Activated T-cell treated with anti-CD3 and anti-CD28 coated beads, Interleukin-2, amount 50 U/mL, for 4 hours (primary cell): ENCODE data around the gene PRKAG3. TPM values are rescaled to one million over a fixed set of nuclear protein-coding genes. Genes with fewer than 3 reads are reported as not detected.

ENCODE experiments used
- ATAC-seq, 2 donors: fragments of 200-7000 bp; cut with Tn5 transposase; one replicate each; pipeline ENCODE4 v1.10.0; 2021
- DNase-seq: peaks from one replicate; pipeline ENCODE4 v3.0.0-alpha.2; 2020
- H3K27me3 Mint-ChIP-seq: one replicate; pipeline ENCODE4 v1.8.0; 2021; ENCODE audit warnings: low read depth, mixed read lengths
- H3K36me3 Mint-ChIP-seq: one replicate; pipeline ENCODE4 v1.8.0; 2022; ENCODE audit warnings: mixed read lengths; ENCODE audit not compliant: insufficient read depth
- H3K4me1 Mint-ChIP-seq: one replicate; pipeline ENCODE4 v1.8.0; 2021; ENCODE audit warnings: low read depth, mixed read lengths
- H3K4me3 Mint-ChIP-seq: one replicate; pipeline ENCODE4 v1.8.0; 2021; ENCODE audit warnings: mild to moderate bottlenecking, moderate library complexity, mixed read lengths
- H3K9me3 Mint-ChIP-seq: one replicate; pipeline ENCODE4 v1.8.0; 2021; ENCODE audit warnings: mixed read lengths
- total RNA-seq, 3 donors: library from RNA; stranded (reverse); gene quantifications; one replicate each; pipeline ENCODE4 v1.2.1, GENCODE V29; 2021

The PRKAG3 gene
- total RNA-seq, 3 donors from 2014 or later, result not detected

DNA sequence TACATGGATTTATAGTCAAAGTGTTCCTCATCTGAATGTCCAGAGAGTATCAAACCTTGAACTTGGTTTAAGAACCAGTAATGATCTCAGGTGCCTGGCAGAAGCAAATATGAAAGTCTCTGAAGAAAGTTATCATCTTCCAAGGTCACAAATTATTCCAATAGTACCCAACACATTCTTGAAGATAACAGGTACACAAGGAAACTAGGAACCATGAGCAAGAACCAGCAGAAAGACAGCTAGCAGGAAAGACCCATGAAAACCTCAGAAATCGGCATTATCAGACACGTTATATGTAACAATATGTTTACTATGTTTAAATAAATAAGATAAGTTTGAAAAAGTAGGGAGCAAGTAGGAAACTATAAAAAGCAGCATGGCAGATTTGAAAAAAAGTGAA, 5.9 kb upstream of the PRKAG3 start:
- H3K36me3 Mint-ChIP-seq, result no peaks in the 10 kb centered on the region
- H3K4me1 Mint-ChIP-seq, result no peaks in the 10 kb centered on the region
- no peak for DNase-seq
- H3K9me3 Mint-ChIP-seq, result peaks cover 9% of the 10 kb centered on the region
- H3K27me3 Mint-ChIP-seq, result peaks cover 48% of the 10 kb centered on the region
- ATAC-seq, result no peak
- H3K4me3 Mint-ChIP-seq, result no peak overlapping the region

DNA sequence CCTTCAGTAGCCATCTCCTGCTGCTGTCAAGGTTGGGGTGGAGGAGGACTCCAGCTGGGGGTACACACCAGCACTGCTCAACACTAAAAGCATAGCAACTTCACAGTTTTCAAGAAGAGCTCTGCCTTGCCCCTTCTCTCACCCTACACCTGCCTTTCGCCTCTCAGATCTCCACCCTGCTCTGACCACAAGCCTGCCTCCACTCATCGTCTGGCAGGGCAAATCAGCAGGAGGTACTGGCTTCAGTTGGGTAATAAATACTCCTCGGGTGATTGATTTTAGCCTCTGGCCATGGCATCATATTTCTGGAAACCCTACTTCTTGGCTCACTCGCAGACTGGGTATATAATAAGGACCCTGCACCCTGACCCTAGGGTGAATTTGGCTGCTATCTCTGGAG, 3.1 kb upstream of the PRKAG3 start:
- no peaks in the 10 kb centered on the region for H3K36me3 Mint-ChIP-seq
- H3K27me3 Mint-ChIP-seq, result peaks cover 48% of the 10 kb centered on the region
- DNase-seq, result no peak
- no peak overlapping the region for H3K4me3 Mint-ChIP-seq
- ATAC-seq, result no peak
- peaks cover 9% of the 10 kb centered on the region for H3K9me3 Mint-ChIP-seq
- no peaks in the 10 kb centered on the region for H3K4me1 Mint-ChIP-seq

DNA sequence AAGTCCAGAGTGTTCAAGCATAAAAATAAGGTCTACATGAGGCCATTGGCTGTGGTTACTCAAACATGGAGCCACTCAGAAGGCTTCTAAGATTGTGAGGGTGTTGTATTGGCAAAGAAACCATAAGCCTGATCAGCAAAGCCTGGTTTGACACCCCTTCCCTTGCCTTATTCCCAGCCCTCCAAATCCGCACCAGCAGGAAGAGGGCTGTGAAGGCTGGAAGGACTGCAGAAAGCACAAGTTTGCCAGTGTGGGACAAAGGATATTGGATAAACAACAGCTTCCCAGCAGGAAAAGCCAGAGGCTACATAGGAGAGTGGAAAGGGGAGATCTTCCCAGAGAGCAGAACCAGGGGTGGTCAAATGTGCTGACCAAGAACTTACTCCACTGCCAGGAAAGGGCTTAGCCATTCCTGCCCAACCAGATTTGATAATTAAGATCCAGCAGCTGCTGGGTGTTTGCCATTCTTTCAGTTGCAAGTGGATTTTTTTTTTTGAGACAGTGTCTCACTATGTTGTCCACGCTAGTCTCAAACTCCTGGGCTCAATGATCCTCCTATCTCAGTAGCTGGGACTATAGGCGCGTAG, 1.5 kb upstream of the PRKAG3 start:
- ATAC-seq (no peak), DNase-seq (no peak)
- peaks cover 8% of the 10 kb centered on the region for H3K9me3 Mint-ChIP-seq
- no peaks in the 10 kb centered on the region for H3K36me3 Mint-ChIP-seq
- H3K4me3 Mint-ChIP-seq, result no peak overlapping the region
- H3K4me1 Mint-ChIP-seq, result no peaks in the 10 kb centered on the region
- peaks cover 41% of the 10 kb centered on the region for H3K27me3 Mint-ChIP-seq

DNA sequence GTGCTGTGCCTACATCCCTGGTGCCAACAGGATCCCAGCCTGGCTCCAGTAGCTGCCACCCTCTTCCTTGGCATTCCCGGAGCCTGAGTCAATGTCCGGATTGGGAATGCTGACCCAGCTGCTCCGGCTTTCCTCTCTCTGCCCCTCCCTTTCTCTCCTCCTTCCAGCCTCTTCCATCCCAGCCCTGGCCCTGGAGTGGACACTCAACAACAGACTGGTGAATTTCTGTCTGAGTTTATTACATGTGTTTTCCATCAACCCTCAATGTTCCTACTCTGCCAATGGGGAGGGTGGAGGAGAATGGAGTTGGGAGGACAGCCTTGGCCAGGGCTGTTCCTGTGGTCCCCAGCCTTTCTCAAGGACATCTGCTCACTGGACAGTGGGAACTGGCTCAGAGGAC, 917 bp upstream of the PRKAG3 start:
- no peak for DNase-seq
- peaks cover 38% of the 10 kb centered on the region for H3K27me3 Mint-ChIP-seq
- ATAC-seq, result no peak
- H3K36me3 Mint-ChIP-seq, result no peaks in the 10 kb centered on the region
- H3K4me1 Mint-ChIP-seq, result no peaks in the 10 kb centered on the region
- peaks cover 2% of the 10 kb centered on the region for H3K9me3 Mint-ChIP-seq
- no peak overlapping the region for H3K4me3 Mint-ChIP-seq

DNA sequence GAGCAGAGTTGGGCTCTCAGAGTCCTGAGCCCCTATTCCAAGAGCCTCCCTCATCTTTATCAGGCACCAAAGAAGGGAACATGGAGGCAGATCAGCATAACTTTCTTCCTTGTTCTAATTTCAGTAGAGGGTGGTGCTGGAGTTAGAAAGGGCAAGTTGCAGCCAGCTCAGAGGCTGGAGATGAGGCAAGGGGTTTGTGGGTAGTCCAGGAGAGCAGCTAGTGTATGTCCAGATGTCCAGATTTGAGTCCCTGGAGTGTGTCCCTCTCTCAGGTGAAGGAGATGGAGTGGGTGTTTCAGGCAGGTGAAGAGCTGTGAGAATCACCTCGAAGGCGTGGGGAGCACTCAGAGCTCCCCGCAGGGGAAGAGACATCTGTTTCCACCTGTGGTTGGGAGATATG, 478 bp upstream of the PRKAG3 start:
- peaks cover 35% of the 10 kb centered on the region for H3K27me3 Mint-ChIP-seq
- no peak overlapping the region for H3K4me3 Mint-ChIP-seq
- no peaks in the 10 kb centered on the region for H3K4me1 Mint-ChIP-seq

DNA sequence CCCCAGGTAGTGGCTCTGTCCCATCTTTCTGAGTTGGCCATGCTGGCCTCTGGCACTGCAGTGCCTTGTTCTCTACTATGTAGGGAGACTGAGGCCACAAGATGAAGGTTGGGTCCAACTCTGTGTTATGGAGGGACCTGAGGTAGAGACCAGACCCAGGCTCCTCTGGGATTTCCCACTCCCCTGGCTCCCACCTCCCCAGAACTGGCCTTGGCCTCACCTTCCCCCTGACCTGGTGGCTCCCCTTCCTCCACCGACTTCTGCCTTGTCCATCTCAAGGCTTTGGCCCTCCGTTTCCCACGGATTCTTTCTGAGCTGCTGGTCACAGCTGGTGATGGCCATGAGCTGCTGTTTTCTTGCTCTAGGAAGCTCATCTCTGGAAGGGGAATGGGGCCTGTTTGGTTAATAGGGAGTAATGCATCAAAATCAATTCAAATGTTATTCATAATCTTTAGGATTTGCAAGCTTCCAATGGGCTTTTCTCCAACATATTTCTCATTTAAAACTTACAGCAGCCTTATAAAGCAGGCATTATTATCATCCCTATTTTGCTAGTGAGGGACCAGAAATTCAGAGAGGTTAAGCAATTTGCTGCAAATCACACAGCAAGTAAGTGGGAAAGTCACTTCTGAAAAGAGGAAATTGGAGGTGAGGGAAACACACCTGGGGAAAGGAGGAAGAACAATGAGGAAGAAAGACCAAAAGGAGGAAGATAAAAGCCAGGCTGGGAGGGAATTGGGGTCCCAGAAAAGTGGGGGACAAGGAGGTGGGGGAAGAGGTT, 887 bp downstream of the PRKAG3 start:
- ATAC-seq (no peak), DNase-seq (no peak)
- H3K36me3 Mint-ChIP-seq, result no peaks in the 10 kb centered on the region
- no peaks in the 10 kb centered on the region for H3K9me3 Mint-ChIP-seq
- peaks cover 31% of the 10 kb centered on the region for H3K27me3 Mint-ChIP-seq
- H3K4me1 Mint-ChIP-seq, result no peaks in the 10 kb centered on the region
- no peak overlapping the region for H3K4me3 Mint-ChIP-seq

More for the DNA sequence above, 478 bp upstream of the PRKAG3 start:
- Mint-ChIP-seq H3K36me3 (no peaks in the 10 kb centered on the region), H3K9me3 (no peaks in the 10 kb centered on the region)
- ATAC-seq (no peak), DNase-seq (no peak)

DNA sequence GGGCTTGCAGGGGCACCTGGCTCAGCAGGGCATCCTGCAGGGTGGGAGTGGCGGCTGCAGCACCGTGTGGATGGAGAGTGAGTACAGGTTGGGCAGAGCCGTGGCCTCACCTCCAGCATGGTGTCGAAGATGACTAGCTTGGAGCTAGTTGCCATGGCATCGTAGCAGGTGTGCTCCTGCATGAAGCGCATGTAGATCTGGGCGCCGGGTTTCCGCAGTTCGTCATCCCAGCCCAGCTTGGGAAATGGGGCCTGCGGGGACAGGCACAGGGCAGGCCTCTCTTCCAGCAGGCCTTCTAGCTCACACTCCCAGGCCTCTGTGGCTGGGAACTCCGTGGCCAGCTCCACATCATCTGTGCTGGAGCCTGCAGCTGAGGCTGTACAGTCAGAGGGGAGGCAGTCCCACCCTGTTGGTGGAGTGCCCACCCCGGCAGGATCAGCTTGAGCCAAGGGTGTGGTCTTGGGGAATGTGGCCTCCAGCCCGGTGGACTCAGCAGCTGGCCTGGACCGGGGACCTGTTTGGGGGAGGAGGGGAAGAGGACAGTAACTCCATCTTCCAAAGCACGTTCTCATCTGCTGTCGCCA, 1.6 kb downstream of the PRKAG3 start:
- no peaks in the 10 kb centered on the region for H3K9me3 Mint-ChIP-seq

DNA sequence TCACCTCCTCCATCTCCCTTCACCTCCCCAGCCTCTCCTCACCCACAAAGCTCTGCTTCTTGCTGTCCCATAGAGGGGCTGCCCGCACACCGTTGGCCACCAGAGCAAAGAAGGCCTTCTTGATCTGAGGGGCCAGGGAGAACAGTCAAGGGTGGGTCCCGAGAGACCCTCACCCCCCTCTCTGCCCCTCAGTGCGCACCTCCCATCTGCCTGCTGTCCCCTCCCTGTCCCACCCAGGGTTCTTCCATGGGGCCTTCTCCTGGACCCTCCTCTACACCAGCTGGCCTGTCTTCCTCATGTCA, 3.2 kb downstream of the PRKAG3 start:
- Mint-ChIP-seq H3K4me1 (no peaks in the 10 kb centered on the region), H3K4me3 (no peak overlapping the region), H3K36me3 (no peaks in the 10 kb centered on the region), H3K9me3 (no peaks in the 10 kb centered on the region), H3K27me3 (peaks cover 27% of the 10 kb centered on the region)
- DNase-seq (no peak), ATAC-seq (no peak)

More for the DNA sequence above, 1.6 kb downstream of the PRKAG3 start:
- Mint-ChIP-seq H3K4me3 (no peak overlapping the region), H3K4me1 (no peaks in the 10 kb centered on the region), H3K27me3 (peaks cover 29% of the 10 kb centered on the region), H3K36me3 (no peaks in the 10 kb centered on the region)
- DNase-seq, result no peak
- ATAC-seq, result no peak

DNA sequence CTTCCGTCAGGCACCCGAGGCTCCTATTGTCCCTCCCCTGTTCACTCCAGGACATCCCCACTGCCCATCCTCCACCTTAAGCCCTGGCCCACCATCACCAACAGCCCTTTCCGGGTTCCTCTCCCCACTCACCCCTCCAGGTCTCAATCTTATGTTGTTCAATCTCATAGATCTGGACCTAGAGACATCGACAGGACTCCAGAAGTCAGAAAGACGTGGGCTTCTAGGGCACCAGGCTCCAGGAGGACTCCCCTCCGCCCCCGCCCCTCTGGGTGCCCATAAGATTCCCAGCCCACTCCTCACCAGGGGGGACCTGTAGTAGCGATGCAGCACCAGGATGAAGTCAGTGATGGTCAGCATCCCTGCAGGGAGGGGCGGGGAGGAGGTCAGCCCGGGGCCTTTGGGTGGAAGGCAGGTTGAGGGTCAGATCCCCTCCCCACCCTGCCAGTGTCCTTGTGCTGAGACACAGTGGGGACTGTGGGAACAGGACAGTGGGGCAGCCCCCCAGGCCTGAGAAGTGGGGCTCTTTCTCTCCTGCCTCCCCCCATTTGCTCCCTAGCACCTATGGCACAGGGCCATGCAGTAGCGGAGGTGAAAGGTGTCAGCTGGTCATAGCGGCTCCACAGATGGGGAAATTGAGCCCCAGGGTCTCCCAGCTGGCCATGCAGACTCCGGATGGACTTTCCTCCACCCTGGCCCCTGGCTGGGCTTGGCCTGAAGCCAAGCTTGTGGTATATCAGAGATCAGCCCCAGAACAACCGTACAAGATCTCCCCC, 3.7 kb downstream of the PRKAG3 start:
- Mint-ChIP-seq H3K4me3 (no peak overlapping the region), H3K36me3 (no peaks in the 10 kb centered on the region), H3K9me3 (no peaks in the 10 kb centered on the region), H3K27me3 (peaks cover 27% of the 10 kb centered on the region), H3K4me1 (no peaks in the 10 kb centered on the region)
- DNase-seq (no peak), ATAC-seq (no peak)

DNA sequence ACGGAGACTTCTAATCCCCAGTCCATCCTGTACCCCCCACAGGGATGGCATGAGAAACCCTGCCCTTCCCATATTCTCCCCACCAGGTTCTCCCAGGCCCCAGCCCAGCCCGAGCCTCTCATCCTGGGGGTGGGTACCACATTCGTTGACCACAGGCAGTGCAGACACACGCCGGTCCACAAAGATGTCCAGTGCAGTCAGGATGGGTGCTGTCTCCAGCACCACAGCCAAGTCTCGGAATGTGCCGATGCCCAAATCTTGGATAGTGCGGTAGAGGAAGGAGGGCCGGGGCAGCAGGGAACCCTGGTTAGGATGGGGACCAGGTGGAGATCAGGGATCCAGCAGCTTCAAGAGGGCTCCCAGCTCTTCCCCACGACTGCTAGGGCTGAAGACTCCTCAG, 4.8 kb downstream of the PRKAG3 start:
- no peaks in the 10 kb centered on the region for H3K9me3 Mint-ChIP-seq
- H3K27me3 Mint-ChIP-seq, result peaks cover 19% of the 10 kb centered on the region
- DNase-seq (no peak), ATAC-seq (no peak)
- no peaks in the 10 kb centered on the region for H3K4me1 Mint-ChIP-seq
- no peaks in the 10 kb centered on the region for H3K36me3 Mint-ChIP-seq
- no peak overlapping the region for H3K4me3 Mint-ChIP-seq

DNA sequence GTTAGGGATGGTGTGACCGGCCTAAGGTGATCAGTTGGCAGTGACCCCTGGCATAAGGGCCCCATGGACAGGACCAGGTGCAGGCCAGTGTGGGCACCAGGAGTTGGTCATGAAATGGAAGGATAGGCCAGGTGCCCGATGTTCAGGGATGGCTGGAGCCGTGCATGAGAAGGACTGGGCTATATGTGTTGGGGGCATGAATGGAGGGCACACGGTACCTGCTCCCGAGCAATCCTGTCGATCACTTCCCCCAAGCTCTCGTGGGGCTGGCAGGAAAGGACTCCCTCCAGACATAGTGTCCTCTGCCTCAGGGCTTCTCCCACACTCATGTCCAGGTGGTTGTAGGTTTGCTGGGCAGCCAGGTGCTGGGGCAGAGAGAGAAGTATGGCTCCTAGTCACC, 7.6 kb downstream of the PRKAG3 start:
- no peaks in the 10 kb centered on the region for H3K9me3 Mint-ChIP-seq
- H3K36me3 Mint-ChIP-seq, result no peaks in the 10 kb centered on the region
- peaks cover 13% of the 10 kb centered on the region for H3K27me3 Mint-ChIP-seq
- ATAC-seq (no peak), DNase-seq (no peak)
- H3K4me3 Mint-ChIP-seq, result no peak overlapping the region
- no peaks in the 10 kb centered on the region for H3K4me1 Mint-ChIP-seq

DNA sequence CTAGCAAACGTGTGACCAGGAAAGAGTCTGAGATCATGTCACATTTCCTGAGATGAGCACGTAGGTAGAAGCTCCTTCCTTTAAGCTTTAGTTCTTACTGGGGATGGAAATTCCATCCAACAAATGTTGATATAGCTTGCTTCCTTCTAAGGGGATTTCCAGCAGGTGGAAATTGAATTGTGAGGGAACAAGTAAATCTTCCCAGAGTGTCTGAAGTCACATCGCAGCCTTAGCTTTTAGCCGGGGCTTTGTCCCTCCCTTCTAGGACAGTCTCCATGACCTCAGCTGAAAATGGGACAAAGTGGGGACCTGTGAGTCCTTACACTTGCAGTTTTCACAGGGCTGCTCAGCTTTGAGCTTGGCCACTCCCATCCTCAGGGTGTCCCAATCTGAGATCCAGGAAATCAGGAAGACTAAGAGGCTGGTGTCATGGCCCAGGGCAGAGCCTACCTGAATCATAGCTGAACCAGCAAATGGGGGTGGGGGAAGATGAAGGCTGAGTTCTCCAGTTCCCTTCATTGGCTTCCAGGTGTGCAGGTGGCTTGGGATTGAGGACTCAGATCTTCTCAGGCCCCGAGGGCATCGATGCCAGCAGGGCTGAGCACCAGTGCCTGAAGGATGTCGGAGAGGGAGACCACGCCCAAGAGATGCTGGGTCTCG, 8.3 kb downstream of the PRKAG3 start:
- no peaks in the 10 kb centered on the region for H3K9me3 Mint-ChIP-seq
- ATAC-seq, result no peak
- H3K36me3 Mint-ChIP-seq, result no peaks in the 10 kb centered on the region
- no peaks in the 10 kb centered on the region for H3K4me1 Mint-ChIP-seq
- H3K27me3 Mint-ChIP-seq, result peaks cover 11% of the 10 kb centered on the region
- no peak for DNase-seq
- H3K4me3 Mint-ChIP-seq, result no peak overlapping the region

DNA sequence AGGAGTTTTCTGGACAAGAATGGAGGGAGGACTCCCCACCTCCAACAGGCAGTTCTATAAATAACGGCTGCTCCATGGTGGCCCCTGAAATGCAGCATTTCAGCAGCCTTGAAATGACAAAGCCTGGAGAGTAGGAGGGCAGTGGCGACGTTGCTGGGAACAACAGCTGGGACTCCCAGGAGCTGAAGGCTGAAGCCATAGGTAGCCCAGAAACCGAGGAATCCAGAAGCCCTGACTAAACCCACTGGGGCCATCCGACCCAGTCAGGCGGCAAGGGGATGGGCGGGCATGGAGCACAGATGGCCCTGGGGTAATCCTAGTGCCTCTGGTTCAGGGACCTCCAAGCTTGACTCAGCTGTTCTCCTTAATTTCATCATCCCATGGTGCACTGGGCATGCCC, 9.0 kb downstream of the PRKAG3 start:
- peaks cover 7% of the 10 kb centered on the region for H3K27me3 Mint-ChIP-seq
- H3K9me3 Mint-ChIP-seq, result no peaks in the 10 kb centered on the region
- H3K4me3 Mint-ChIP-seq, result no peak overlapping the region
- no peaks in the 10 kb centered on the region for H3K4me1 Mint-ChIP-seq
- no peaks in the 10 kb centered on the region for H3K36me3 Mint-ChIP-seq
- ATAC-seq (no peak), DNase-seq (no peak)

DNA sequence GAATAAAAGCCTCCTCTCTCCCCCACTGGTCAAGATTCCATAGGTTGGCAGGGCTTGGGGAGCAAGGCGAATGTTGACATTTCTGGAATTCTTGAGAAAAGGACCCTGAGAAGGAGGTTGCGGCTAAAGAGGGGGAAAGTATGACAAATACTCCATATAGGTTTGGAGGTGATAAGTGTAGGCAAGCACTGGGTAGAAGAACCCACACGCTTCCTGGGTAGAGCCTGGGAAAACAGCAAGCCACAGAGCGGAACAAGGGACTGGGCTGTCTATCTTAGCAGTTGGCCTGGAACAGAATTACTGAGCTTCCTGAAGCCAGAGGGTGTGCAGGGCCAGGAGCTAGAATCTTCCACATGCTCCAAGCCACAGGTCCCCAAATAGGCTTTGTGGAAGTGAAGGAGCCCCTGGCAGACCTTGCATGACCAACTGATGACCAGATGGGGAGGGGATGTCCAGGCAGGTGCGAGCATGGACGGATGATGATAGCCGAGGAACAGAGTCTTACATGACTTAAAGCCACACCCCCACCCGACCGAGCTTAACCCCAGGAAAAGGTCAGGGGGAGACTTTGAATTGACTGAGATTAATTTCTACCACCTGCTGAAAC, 9.9 kb downstream of the PRKAG3 start:
- H3K27me3 Mint-ChIP-seq, result peaks cover 9% of the 10 kb centered on the region
- no peaks in the 10 kb centered on the region for H3K4me1 Mint-ChIP-seq
- no peaks in the 10 kb centered on the region for H3K9me3 Mint-ChIP-seq
- DNase-seq, result no peak
- no peaks in the 10 kb centered on the region for H3K36me3 Mint-ChIP-seq
- no peak for ATAC-seq
- H3K4me3 Mint-ChIP-seq, result no peak overlapping the region
